Measurements from ENCODE around the gene BCL10. TPM values are rescaled to one million over a fixed set of nuclear protein-coding genes. Genes with fewer than 3 reads are reported as not detected.

Gene BCL10
- total RNA-seq, 4 donors from 2014 or later: 8.7 to 15.1 (median 10.8) TPM

DNA sequence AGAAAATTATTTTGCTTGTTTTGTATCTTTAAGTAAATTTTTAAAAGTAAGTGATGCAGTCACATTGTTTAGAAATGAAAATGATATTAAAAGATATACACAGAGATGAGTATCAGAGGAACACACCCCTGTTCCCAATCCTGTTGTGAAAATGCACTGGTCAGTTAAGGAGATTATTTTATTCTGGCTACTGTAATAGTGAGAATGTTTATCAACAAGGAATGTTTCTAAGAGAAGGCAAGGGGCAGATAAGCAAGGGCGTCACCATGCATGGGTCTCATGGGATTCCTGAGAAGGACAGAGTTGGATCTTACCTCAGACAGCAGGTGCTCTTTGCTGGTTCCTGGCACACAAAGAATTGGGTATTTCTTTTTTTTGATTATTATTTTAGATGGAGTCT is 38.8 kb downstream of the BCL10 start:
- TF ChIP-seq POLR2AphosphoS5 (IDR thresholded peaks at IDR 0.05) (no peak), POLR2A (IDR thresholded peaks at IDR 0.05; ENCODE audit: low read depth) (no peak), EP300 (IDR thresholded peaks at IDR 0.05) (no peak)
- TF ChIP-seq, protein P1, sequence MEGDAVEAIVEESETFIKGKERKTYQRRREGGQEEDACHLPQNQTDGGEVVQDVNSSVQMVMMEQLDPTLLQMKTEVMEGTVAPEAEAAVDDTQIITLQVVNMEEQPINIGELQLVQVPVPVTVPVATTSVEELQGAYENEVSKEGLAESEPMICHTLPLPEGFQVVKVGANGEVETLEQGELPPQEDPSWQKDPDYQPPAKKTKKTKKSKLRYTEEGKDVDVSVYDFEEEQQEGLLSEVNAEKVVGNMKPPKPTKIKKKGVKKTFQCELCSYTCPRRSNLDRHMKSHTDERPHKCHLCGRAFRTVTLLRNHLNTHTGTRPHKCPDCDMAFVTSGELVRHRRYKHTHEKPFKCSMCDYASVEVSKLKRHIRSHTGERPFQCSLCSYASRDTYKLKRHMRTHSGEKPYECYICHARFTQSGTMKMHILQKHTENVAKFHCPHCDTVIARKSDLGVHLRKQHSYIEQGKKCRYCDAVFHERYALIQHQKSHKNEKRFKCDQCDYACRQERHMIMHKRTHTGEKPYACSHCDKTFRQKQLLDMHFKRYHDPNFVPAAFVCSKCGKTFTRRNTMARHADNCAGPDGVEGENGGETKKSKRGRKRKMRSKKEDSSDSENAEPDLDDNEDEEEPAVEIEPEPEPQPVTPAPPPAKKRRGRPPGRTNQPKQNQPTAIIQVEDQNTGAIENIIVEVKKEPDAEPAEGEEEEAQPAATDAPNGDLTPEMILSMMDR (IDR thresholded peaks at IDR 0.05): no peak
- 94% methylated on average over 1 of the region's 1 CpG for WGBS
- H3K27me3 ChIP-seq: no peaks in the 10 kb centered on the region
- DNase-seq (ENCODE audit: extremely low spot score): no peak
- intact Hi-C loops (cut with DNase I): no loop called here
- no peak overlapping the region for H3K27ac ChIP-seq (replicated peaks in 1 of 4)
- no peaks in the 10 kb centered on the region for H3K36me3 ChIP-seq
- H3K4me3 ChIP-seq: no peak overlapping the region
- peaks cover 0 to 21% (median 20%) of the 10 kb centered on the region in 4 donors for H3K4me1 ChIP-seq
- H3K9me3 ChIP-seq: no peaks in the 10 kb centered on the region

DNA sequence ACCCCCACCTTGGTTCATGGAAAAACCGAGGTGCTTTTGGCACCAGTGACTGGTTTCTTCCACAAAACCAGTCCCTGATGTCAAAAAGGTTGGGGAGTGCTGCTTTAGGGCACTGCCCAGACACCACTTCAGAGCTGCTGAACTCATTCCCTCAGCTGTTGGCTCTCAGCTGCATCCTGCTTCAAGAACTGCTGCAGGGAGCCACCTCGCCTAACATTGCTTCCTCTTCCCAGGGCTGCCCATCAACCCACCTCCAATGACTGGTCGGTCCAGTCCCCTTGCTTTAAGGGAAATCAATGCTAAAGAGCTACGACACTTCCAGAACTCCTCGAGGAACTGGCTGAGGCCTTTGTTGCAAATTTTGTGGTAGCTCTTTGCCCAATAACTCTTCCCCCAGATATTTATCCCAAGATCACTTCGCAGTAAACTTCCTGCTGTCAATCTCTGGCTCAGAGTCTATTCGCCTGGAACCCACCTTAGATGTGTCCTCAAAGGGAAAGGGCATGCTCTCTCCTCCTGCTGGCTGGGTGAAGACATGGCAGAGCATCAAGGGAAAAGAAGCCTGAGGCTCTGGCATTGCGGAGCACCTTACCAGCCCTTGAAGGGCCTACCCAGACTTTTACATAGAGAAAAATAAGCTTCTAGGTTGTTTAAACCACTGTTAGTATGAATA is 46.0 kb downstream of the BCL10 start:
- Histone ChIP-seq H3K9me3 (no peaks in the 10 kb centered on the region), H3K27ac (replicated peaks in 1 of 4) (no peak overlapping the region), H3K36me3 (no peaks in the 10 kb centered on the region), H3K27me3 (no peaks in the 10 kb centered on the region), H3K4me1 (peaks cover 3 to 28% (median 19%) of the 10 kb centered on the region in 4 donors), H3K4me3 (no peak overlapping the region)
- no peak for DNase-seq (ENCODE audit: extremely low spot score)
- no peak for TF ChIP-seq POLR2AphosphoS5 (IDR thresholded peaks at IDR 0.05)
- TF ChIP-seq, protein P1 (IDR thresholded peaks at IDR 0.05): peak in 1 of 3 experiments; percentile 27
- intact Hi-C loops (cut with DNase I): no loop called here
- 82% methylated on average over 8 of the region's 8 CpGs for WGBS

DNA sequence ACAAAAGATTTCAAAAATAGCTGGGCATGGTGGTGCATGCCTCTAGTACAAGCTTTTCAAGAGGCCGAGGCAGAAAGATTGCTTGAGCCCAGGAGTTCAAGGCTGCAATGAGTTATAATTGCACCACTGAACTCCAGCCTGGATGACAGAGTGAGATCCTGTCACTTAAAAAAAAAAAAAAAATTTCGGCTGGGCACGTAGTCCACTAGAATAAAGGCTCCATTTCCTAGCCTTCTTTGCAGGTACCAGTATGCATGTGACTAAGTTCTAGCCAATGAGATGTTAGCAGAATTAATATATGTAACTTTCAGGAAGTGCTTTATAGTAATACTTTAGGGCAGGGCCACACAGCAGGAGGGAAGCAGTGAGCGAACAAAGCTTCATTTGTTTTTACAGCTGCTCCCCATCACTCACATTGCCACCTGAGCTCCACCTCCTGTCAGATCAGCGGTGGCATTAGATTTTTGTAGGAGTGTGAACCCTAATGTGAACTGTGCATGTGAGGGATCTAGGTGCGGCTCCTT is 46.8 kb downstream of the BCL10 start:
- H3K27ac ChIP-seq (replicated peaks in 1 of 4): peak overlapping the region in 2 of 4 donors; percentile 44 to 57
- H3K4me3 ChIP-seq: no peak overlapping the region
- no peaks in the 10 kb centered on the region for H3K27me3 ChIP-seq
- no peaks in the 10 kb centered on the region for H3K36me3 ChIP-seq
- no peaks in the 10 kb centered on the region for H3K9me3 ChIP-seq
- H3K4me1 ChIP-seq: peaks cover 9 to 36% (median 27%) of the 10 kb centered on the region in 4 donors
- no peak for TF ChIP-seq POLR2AphosphoS5 (IDR thresholded peaks at IDR 0.05)
- TF ChIP-seq, protein P1 (IDR thresholded peaks at IDR 0.05): no peak
- no peak for DNase-seq (ENCODE audit: extremely low spot score)
- 80% methylated on average over 6 of the region's 6 CpGs for WGBS
- intact Hi-C loops (cut with DNase I): no loop called here

DNA sequence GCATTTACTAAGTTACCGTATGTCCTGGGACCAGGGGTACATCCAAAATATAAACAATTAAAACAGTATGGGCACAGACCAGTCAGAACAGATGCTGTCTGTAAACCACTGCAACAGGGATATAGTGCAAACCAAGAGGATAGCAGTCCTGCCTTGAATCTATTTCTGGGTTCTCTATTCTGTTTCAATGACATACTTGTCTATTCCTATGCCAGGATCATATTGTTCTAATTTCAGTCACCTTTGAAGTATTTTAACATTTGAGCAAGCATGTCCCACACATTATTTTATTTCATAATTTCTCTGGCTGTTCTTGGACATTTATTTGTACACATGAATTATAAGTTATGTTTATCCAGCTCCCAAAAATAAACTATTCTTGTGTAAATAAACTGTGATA is 47.5 kb downstream of the BCL10 start:
- Histone ChIP-seq H3K27me3 (no peaks in the 10 kb centered on the region), H3K27ac (replicated peaks in 1 of 4) (peak overlapping the region in 3 of 4 donors; percentile 5 to 57 (median 44)), H3K36me3 (no peaks in the 10 kb centered on the region), H3K4me3 (no peak overlapping the region), H3K9me3 (no peaks in the 10 kb centered on the region), H3K4me1 (peaks cover 15 to 43% (median 33%) of the 10 kb centered on the region in 4 donors)
- no peak for DNase-seq (ENCODE audit: extremely low spot score)
- intact Hi-C loops (cut with DNase I): no loop called here
- TF ChIP-seq EP300 (IDR thresholded peaks at IDR 0.05) (no peak), POLR2A (IDR thresholded peaks at IDR 0.05; ENCODE audit: low read depth) (no peak), POLR2AphosphoS5 (IDR thresholded peaks at IDR 0.05) (no peak)
- TF ChIP-seq, protein P1 (IDR thresholded peaks at IDR 0.05): no peak
- WGBS: 43% methylated on average over 1 of the region's 1 CpG

Data from esophagus muscularis mucosa (tissue), 4 donors.